Measurements from ENCODE around the gene AKAP17A. TPM values are rescaled to one million over a fixed set of nuclear protein-coding genes. Genes with fewer than 3 reads are reported as not detected.

The AKAP17A gene
- polyA plus RNA-seq, 1 donor (not counting 4 experiments of a cell fraction or from before 2014, with no cell fraction given): 12.8 TPM

GRCh38 chrX:1576201-1576992, 15.0 kb upstream of the AKAP17A start:
- H3K27me3 ChIP-seq (ENCODE audit: control insufficient read depth, extremely low read depth, insufficient read depth, low read length): no peaks in the 10 kb centered on the region
- DNase-seq (ENCODE audit: low read depth, low spot score) (no peak), FAIRE-seq (no peak)
- no peaks in the 10 kb centered on the region for H4K20me1 ChIP-seq (ENCODE audit: control insufficient read depth, extremely low read depth, insufficient read depth, low read length)
- H3K27ac ChIP-seq (ENCODE audit: control insufficient read depth, insufficient read depth, low read length): no peak overlapping the region
- no peaks in the 10 kb centered on the region for H3K9me1 ChIP-seq (ENCODE audit: control insufficient read depth, extremely low read depth, insufficient read depth, low read length)
- TF ChIP-seq CTCF (optimal IDR thresholded peaks at IDR 0.05 in 1 of 3, IDR thresholded peaks at IDR 0.05 in 1 of 3, conservative IDR thresholded peaks at IDR 0.05 in 1 of 3; ENCODE audit: extremely low read depth in 1 of 3, insufficient read depth in 2 of 3, low read length in 3 of 3) (no peak), EZH2 (IDR thresholded peaks at IDR 0.05; ENCODE audit: low read length) (no peak)
- no peak overlapping the region for H2AFZ ChIP-seq (ENCODE audit: control insufficient read depth, low read length)
- no peaks in the 10 kb centered on the region for H3K4me1 ChIP-seq (ENCODE audit: control insufficient read depth, extremely low read depth, insufficient read depth, low read length)
- H3K36me3 ChIP-seq (ENCODE audit: control insufficient read depth in 2 of 2, extremely low read depth in 1 of 2, insufficient read depth in 2 of 2, low read length in 2 of 2): no peaks in the 10 kb centered on the region
- no peaks in the 10 kb centered on the region for H3K9me3 ChIP-seq (ENCODE audit: control insufficient read depth, low read depth, low read length)
- H3K4me3 ChIP-seq (ENCODE audit: control insufficient read depth in 2 of 3, extremely low read depth in 1 of 3, insufficient read depth in 2 of 3, low read depth in 1 of 3, low read length in 3 of 3): no peak overlapping the region
- H3K4me2 ChIP-seq (ENCODE audit: control insufficient read depth, extremely low read depth, insufficient read depth, low read depth, low read length): no peak overlapping the region
- dilution Hi-C loops (cut with MboI; ENCODE audit: extremely low pct_ligation_motif_present, low sequenced_read_pairs): no loop called here
- H3K9ac ChIP-seq (ENCODE audit: control insufficient read depth, extremely low read depth, insufficient read depth, low read length): no peak overlapping the region
- no peaks in the 10 kb centered on the region for H3K79me2 ChIP-seq (ENCODE audit: control insufficient read depth, insufficient read depth, low read length)

GRCh38 chrX:1577845-1578244, 13.6 kb upstream of the AKAP17A start:
- H3K4me1 ChIP-seq (ENCODE audit: control insufficient read depth, extremely low read depth, insufficient read depth, low read length): no peaks in the 10 kb centered on the region
- DNase-seq (ENCODE audit: low read depth, low spot score): no peak
- no peaks in the 10 kb centered on the region for H3K36me3 ChIP-seq (ENCODE audit: control insufficient read depth in 2 of 2, extremely low read depth in 1 of 2, insufficient read depth in 2 of 2, low read length in 2 of 2)
- no peaks in the 10 kb centered on the region for H4K20me1 ChIP-seq (ENCODE audit: control insufficient read depth, extremely low read depth, insufficient read depth, low read length)
- H3K4me2 ChIP-seq (ENCODE audit: control insufficient read depth, extremely low read depth, insufficient read depth, low read depth, low read length): no peak overlapping the region
- dilution Hi-C loops (cut with MboI; ENCODE audit: extremely low pct_ligation_motif_present, low sequenced_read_pairs): no loop called here
- no peak overlapping the region for H2AFZ ChIP-seq (ENCODE audit: control insufficient read depth, low read length)
- H3K27me3 ChIP-seq (ENCODE audit: control insufficient read depth, extremely low read depth, insufficient read depth, low read length): no peaks in the 10 kb centered on the region
- no peaks in the 10 kb centered on the region for H3K9me1 ChIP-seq (ENCODE audit: control insufficient read depth, extremely low read depth, insufficient read depth, low read length)
- no peak for FAIRE-seq
- H3K79me2 ChIP-seq (ENCODE audit: control insufficient read depth, insufficient read depth, low read length): no peaks in the 10 kb centered on the region
- H3K27ac ChIP-seq (ENCODE audit: control insufficient read depth, insufficient read depth, low read length): no peak overlapping the region
- TF ChIP-seq EZH2 (IDR thresholded peaks at IDR 0.05; ENCODE audit: low read length) (no peak), CTCF (optimal IDR thresholded peaks at IDR 0.05 in 1 of 3, IDR thresholded peaks at IDR 0.05 in 1 of 3, conservative IDR thresholded peaks at IDR 0.05 in 1 of 3; ENCODE audit: extremely low read depth in 1 of 3, insufficient read depth in 2 of 3, low read length in 3 of 3) (no peak)
- no peak overlapping the region for H3K4me3 ChIP-seq (ENCODE audit: control insufficient read depth in 2 of 3, extremely low read depth in 1 of 3, insufficient read depth in 2 of 3, low read depth in 1 of 3, low read length in 3 of 3)
- H3K9me3 ChIP-seq (ENCODE audit: control insufficient read depth, low read depth, low read length): no peaks in the 10 kb centered on the region
- H3K9ac ChIP-seq (ENCODE audit: control insufficient read depth, extremely low read depth, insufficient read depth, low read length): no peak overlapping the region
